ENCODE data around the gene ADGRE3.

GRCh38 chr19:14674764-14675163 lies at the start of gene ADGRE3:
- TF ChIP-seq CTCF (conservative IDR thresholded peaks at IDR 0.05; ENCODE audit: low read depth, low read length) (no peak), EZH2 (IDR thresholded peaks at IDR 0.05; ENCODE audit: borderline replicate concordance, low read depth, low read length, poor library complexity, severe bottlenecking) (no peak)
